AG04449 (cell line): Measurements from ENCODE around the gene PXDN.

ENCODE experiments used
- CTCF ChIA-PET: fragments of 350-600 bp; formaldehyde crosslinking; extraction: SDS; loops from one replicate; lab custom pipeline; 2021; ENCODE audit warnings: antibody characterized with exemption; lab: Yijun Ruan, JAX
- POLR2A ChIA-PET: fragments of 400-600, 350-600 bp; formaldehyde crosslinking; extraction: SDS; loops from one replicate; lab custom pipeline; 2020; ENCODE audit warnings: antibody characterized with exemption, inconsistent platforms; lab: Yijun Ruan, JAX
- DNase-seq: peaks from one replicate; pipeline ENCODE4 v3.0.0-alpha.2; 2010; ENCODE audit warnings: low read depth, low spot score
- H3K4me3 ChIP-seq: 2 replicates; pipeline ENCODE4 v1.5.1; 2011; ENCODE audit warnings: low read depth, mild to moderate bottlenecking, control low read depth, low read length
- CTCF ChIP-seq: IDR thresholded peaks from one replicate; pipeline ENCODE4 v1.5.1; 2011; ENCODE audit warnings: mild to moderate bottlenecking, moderate library complexity, low read length, control low read depth, inconsistent platforms; ENCODE audit not compliant: insufficient read depth; ENCODE audit errors: missing control alignments

PXDN gene

GRCh38 chr2:1772471-1773267 lies 28.4 kb upstream of the PXDN start:
- POLR2A ChIA-PET: no interaction called here

GRCh38 chr2:1771626-1772280 lies 27.4 kb upstream of the PXDN start:
- ChIA-PET POLR2A (no interaction called here), CTCF (interaction anchor here (0.8 to 13.2 kb wide), 10 partner anchors 9 to 221 kb away, joined by 3 to 110 read pairs (median 6); no protein-coding TSS in a partner anchor)
- no peak overlapping the region for H3K4me3 ChIP-seq
- TF ChIP-seq CTCF: no peak
- DNase-seq: no peak

More at GRCh38 chr2:1772471-1773267, 28.4 kb upstream of the PXDN start:
- DNase-seq: no peak
- no peak overlapping the region for H3K4me3 ChIP-seq
- CTCF ChIA-PET: interaction anchor here (0.9 to 13.2 kb wide), 11 partner anchors 8 to 222 kb away, joined by 3 to 110 read pairs (median 4); no protein-coding TSS in a partner anchor
- no peak for TF ChIP-seq CTCF

- no peak overlapping the region for H3K4me3 ChIP-seq
- no peak for TF ChIP-seq CTCF
- ChIA-PET CTCF (interaction anchor here (1.2 to 13.2 kb wide), 17 partner anchors 7 to 818 kb away, joined by 3 to 110 read pairs (median 8); no protein-coding TSS in a partner anchor), POLR2A (no interaction called here)
- no peak for DNase-seq
Measured at GRCh38 chr2:1770566-1771380, 26.5 kb upstream of the PXDN start.

GRCh38 chr2:1769703-1770422 lies 25.5 kb upstream of the PXDN start:
- CTCF ChIA-PET: interaction anchor here (0.7 to 13.2 kb wide), 28 partner anchors 8 to 817 kb away, joined by 3 to 110 read pairs (median 3); no protein-coding TSS in a partner anchor
- POLR2A ChIA-PET: interaction anchor here (1.2 kb wide), 1 partner anchor 12 kb away, joined by 3 read pairs; no protein-coding TSS in a partner anchor
- no peak overlapping the region for H3K4me3 ChIP-seq
- no peak for DNase-seq
- peak; percentile 77 for TF ChIP-seq CTCF

GRCh38 chr2:1767939-1768691 lies 23.8 kb upstream of the PXDN start:
- no peak overlapping the region for H3K4me3 ChIP-seq
- ChIA-PET POLR2A (no interaction called here), CTCF (interaction anchor here (0.6 to 13.2 kb wide), 8 partner anchors 10 to 217 kb away, joined by 3 to 110 read pairs (median 22); no protein-coding TSS in a partner anchor)
- no peak for DNase-seq
- no peak for TF ChIP-seq CTCF
